GM23338 (cell line): ENCODE results near the gene NOL3. TPM values are rescaled to one million over a fixed set of nuclear protein-coding genes. Genes with fewer than 3 reads are reported as not detected.

ENCODE experiments used
- ATAC-seq: fragments of 200-7000 bp; cut with Tn5 transposase; 3 replicates; pipeline ENCODE4 v1.9.1; 2020
- DNase-seq: peaks from one replicate; pipeline ENCODE4 v3.0.0-alpha.2; 2015; ENCODE audit warnings: low spot score
- H2AFZ ChIP-seq: fragments of 200-600 bp; sonication (generic); 2 replicates; pipeline ENCODE4 v1.8.0; 2016; ENCODE audit warnings: antibody characterized with exemption, mild to moderate bottlenecking, moderate library complexity
- H3F3A ChIP-seq: fragments of 200-600 bp; sonication (generic); replicated peaks from 2 replicates; pipeline ENCODE4 v1.8.0; 2017; ENCODE audit warnings: antibody characterized with exemption, mixed run types, low read depth
- H3K27ac ChIP-seq: fragments of 200-600 bp; sonication (generic); 2 replicates; pipeline ENCODE4 v1.6.1; 2016; ENCODE audit warnings: low read depth
- H3K27me3 ChIP-seq: fragments of 200-600 bp; sonication (generic); 2 replicates; pipeline ENCODE4 v1.8.0; 2016; ENCODE audit warnings: mild to moderate bottlenecking, mixed run types, moderate library complexity; ENCODE audit not compliant: insufficient read depth
- H3K36me3 ChIP-seq: fragments of 200-600 bp; sonication (generic); 2 replicates; pipeline ENCODE4 v1.8.0; 2016; ENCODE audit warnings: mild to moderate bottlenecking; ENCODE audit not compliant: insufficient read depth
- H3K4me1 ChIP-seq: fragments of 200-600 bp; sonication (generic); 2 replicates; pipeline ENCODE4 v1.8.0; 2016; ENCODE audit warnings: mild to moderate bottlenecking, moderate library complexity; ENCODE audit not compliant: insufficient read depth
- H3K4me2 ChIP-seq: fragments of 200-600 bp; sonication (generic); 2 replicates; pipeline ENCODE4 v1.7.1; 2017; ENCODE audit warnings: mixed run types
- H3K4me3 ChIP-seq: fragments of 200-600 bp; sonication (generic); 2 replicates; pipeline ENCODE4 v1.6.1; 2016; ENCODE audit warnings: mixed run types
- H3K79me2 ChIP-seq: fragments of 200-600 bp; sonication (generic); replicated peaks from 2 replicates; pipeline ENCODE4 v1.8.0; 2017; ENCODE audit warnings: mild to moderate bottlenecking; ENCODE audit not compliant: insufficient read depth
- H3K9me2 ChIP-seq: fragments of 200-600 bp; sonication (generic); 2 replicates; pipeline ENCODE4 v1.8.0; 2017; ENCODE audit not compliant: insufficient read depth
- H4K20me1 ChIP-seq: fragments of 200-600 bp; sonication (generic); replicated peaks from 2 replicates; pipeline ENCODE4 v1.8.0; 2017; ENCODE audit warnings: mild to moderate bottlenecking; ENCODE audit not compliant: insufficient read depth
- H3K27ac Mint-ChIP-seq: 2 replicates; pipeline ENCODE4 v1.8.0; 2020; ENCODE audit warnings: inconsistent platforms, mild to moderate bottlenecking, moderate library complexity, mixed read lengths
- H3K27me3 Mint-ChIP-seq: 3 replicates; pipeline ENCODE4 v1.8.0; 2022; ENCODE audit warnings: low read depth, mild to moderate bottlenecking, moderate library complexity, mixed read lengths, inconsistent platforms; ENCODE audit not compliant: insufficient read depth, poor library complexity
- H3K36me3 Mint-ChIP-seq: 3 replicates; pipeline ENCODE4 v1.8.0; 2021; ENCODE audit warnings: low read depth, mild to moderate bottlenecking, inconsistent platforms, moderate library complexity, mixed read lengths
- H3K4me1 Mint-ChIP-seq: 3 replicates; pipeline ENCODE4 v1.8.0; 2020; ENCODE audit warnings: mild to moderate bottlenecking, inconsistent platforms, mixed read lengths
- H3K4me3 Mint-ChIP-seq: 3 replicates; pipeline ENCODE4 v1.8.0; 2021; ENCODE audit warnings: moderate library complexity, mild to moderate bottlenecking, inconsistent platforms, mixed read lengths
- H3K9me3 Mint-ChIP-seq: 3 replicates; pipeline ENCODE4 v1.8.0; 2020; ENCODE audit warnings: moderate library complexity, mild to moderate bottlenecking, inconsistent platforms, mixed read lengths
- CREB1 ChIP-seq: fragments of 250-450 bp; sonication (Bioruptor Pico); IDR thresholded peaks from 2 replicates; pipeline ENCODE4 v1.5.0; 2020; ENCODE audit warnings: low read depth, mild to moderate bottlenecking, moderate library complexity
- CTCF ChIP-seq, 2 experiments: fragments of 200-600 bp in 1 of 2; sonication (generic) in 1 of 2; conservative IDR thresholded peaks; 2 replicates each; pipeline versions ENCODE4 v1.5.1 to v1.6.1; 2016 to 2017; ENCODE audit warnings: antibody characterized with exemption in 2 of 2, low read depth in 2 of 2, mild to moderate bottlenecking in 2 of 2, moderate library complexity in 1 of 2
- ETS1 ChIP-seq: IDR thresholded peaks from 2 replicates; pipeline ENCODE4 v1.6.1; 2016; ENCODE audit warnings: antibody characterized with exemption
- EZH2 ChIP-seq: fragments of 200-600 bp; sonication (generic); IDR thresholded peaks from one replicate; pipeline ENCODE4 v1.8.0; 2017; ENCODE audit warnings: antibody characterized with exemption, mild to moderate bottlenecking, low read depth; ENCODE audit not compliant: unreplicated experiment
- EZH2phosphoT487 ChIP-seq: fragments of 200-600 bp; sonication (generic); IDR thresholded peaks from one replicate; pipeline ENCODE4 v1.8.1; 2018; ENCODE audit warnings: antibody characterized with exemption; ENCODE audit not compliant: unreplicated experiment
- JUNB ChIP-seq: IDR thresholded peaks from one replicate; pipeline ENCODE4 v1.6.1; 2016; ENCODE audit warnings: antibody characterized with exemption; ENCODE audit not compliant: unreplicated experiment
- NANOG ChIP-seq: IDR thresholded peaks from 2 replicates; pipeline ENCODE4 v1.6.1; 2016; ENCODE audit warnings: antibody characterized with exemption, borderline replicate concordance
- POLR2AphosphoS5 ChIP-seq: IDR thresholded peaks from 2 replicates; pipeline ENCODE4 v1.6.1; 2016; ENCODE audit warnings: antibody characterized with exemption, low read depth
- REST ChIP-seq: IDR thresholded peaks from one replicate; pipeline ENCODE4 v1.6.1; 2018; ENCODE audit warnings: antibody characterized with exemption; ENCODE audit not compliant: unreplicated experiment
- polyA plus RNA-seq: library from polyadenylated mRNA; unstranded; fragments of >200 nt; fragmentation: Nextera tagmentation; extraction: Ambion mirVana; gene quantifications from 2 replicates; pipeline ENCODE4 v1.2.1, GENCODE V29; 2016
- total RNA-seq: library from RNA; depleted of rRNA; stranded (reverse); fragments of >200 nt; shearing (Covaris generic); gene quantifications from 2 replicates; pipeline ENCODE4 v1.2.3, GENCODE V29; 2014

NOL3 gene
- total and polyA plus RNA-seq, 2 experiments from 2014 or later, result 3.3 to 4.0 TPM

GRCh38 chr16:67164599-67165061 lies 5.7 kb upstream of the NOL3 start, which contains the start of gene HSF4:
Gene HSF4 (plus strand): TSS chr16:67164745. CDS start chr16:67164812, 67 bp downstream.
- Histone ChIP-seq H3K9me2 (no peaks in the 10 kb centered on the region), H4K20me1 (no peaks in the 10 kb centered on the region; the same call in 1 of the 2 replicates), H3K4me2 (peak within 1 kb of the TSS; percentile 79), H2AFZ (peak within 1 kb of the TSS; percentile 69), H3K79me2 (no peaks in the 10 kb centered on the region), H3K4me1 (peaks cover 22% of the 10 kb centered on the region; the same call in 1 of the 2 replicates), H3K4me3 (peak within 1 kb of the TSS; percentile 59), H3F3A (peaks cover 10% of the 10 kb centered on the region), H3K36me3 (no peaks in the 10 kb centered on the region), H3K27ac (no peak within 1 kb of the TSS), H3K27me3 (peaks cover 100% of the 10 kb centered on the region)
- no peaks in the 10 kb centered on the region for H3K36me3 Mint-ChIP-seq
- H3K9me3 Mint-ChIP-seq, result peaks cover 4% of the 10 kb centered on the region; the same call in 2 of the 3 replicates
- peak; percentile 4 for ATAC-seq
- no peak within 1 kb of the TSS for H3K27ac Mint-ChIP-seq
- peaks cover 98% of the 10 kb centered on the region for H3K27me3 Mint-ChIP-seq
- DNase-seq, result no peak
- H3K4me1 Mint-ChIP-seq, result peaks cover 35% of the 10 kb centered on the region
- TF ChIP-seq POLR2AphosphoS5, result no peak
- TF ChIP-seq CREB1 (CRISPR knock-in tag), result no peak
- peak within 1 kb of the TSS; percentile 60 for H3K4me3 Mint-ChIP-seq

- H3K4me2 ChIP-seq, result peak overlapping the region; percentile 79
- Mint-ChIP-seq H3K4me3 (peak overlapping the region; percentile 60), H3K9me3 (peaks cover 2% of the 10 kb centered on the region; the same call in 2 of the 3 replicates), H3K27ac (no peak overlapping the region), H3K4me1 (peaks cover 36% of the 10 kb centered on the region), H3K27me3 (peaks cover 97% of the 10 kb centered on the region), H3K36me3 (no peaks in the 10 kb centered on the region)
- H3K4me1 ChIP-seq, result peaks cover 22% of the 10 kb centered on the region
- peaks cover 99% of the 10 kb centered on the region for H3K27me3 ChIP-seq
- no peaks in the 10 kb centered on the region for H3K9me2 ChIP-seq
- TF ChIP-seq NANOG (no peak), EZH2 (peak; percentile 95), EZH2phosphoT487 (peak; percentile 95), ETS1 (no peak), POLR2AphosphoS5 (no peak)
- H3K27ac ChIP-seq, result no peak overlapping the region
- DNase-seq (peak; percentile 73), ATAC-seq (peak; percentile 0)
- H4K20me1 ChIP-seq, result no peaks in the 10 kb centered on the region; the same call in 1 of the 2 replicates
- H3F3A ChIP-seq, result peaks cover 10% of the 10 kb centered on the region
- H3K79me2 ChIP-seq, result no peaks in the 10 kb centered on the region
- no peaks in the 10 kb centered on the region for H3K36me3 ChIP-seq
- H2AFZ ChIP-seq, result peak overlapping the region; percentile 47; the same call in 1 of the 2 replicates
- peak overlapping the region; percentile 59 for H3K4me3 ChIP-seq
Measured at GRCh38 chr16:67165121-67166078, 4.9 kb upstream of the NOL3 start.

GRCh38 chr16:67166110-67166547 lies 4.2 kb upstream of the NOL3 start:
- H3K9me3 Mint-ChIP-seq, result no peaks in the 10 kb centered on the region; the same call in 2 of the 3 replicates
- H3K36me3 Mint-ChIP-seq, result no peaks in the 10 kb centered on the region
- H3K4me3 Mint-ChIP-seq, result peak overlapping the region; percentile 62
- no peaks in the 10 kb centered on the region for H3K9me2 ChIP-seq
- peaks cover 95% of the 10 kb centered on the region for H3K27me3 Mint-ChIP-seq
- peaks cover 10% of the 10 kb centered on the region; the same call in 1 of the 2 replicates for H3F3A ChIP-seq
- H3K27ac Mint-ChIP-seq, result no peak overlapping the region
- H3K4me2 ChIP-seq, result peak overlapping the region; percentile 79; the same call in 1 of the 2 replicates
- no peaks in the 10 kb centered on the region; the same call in 1 of the 2 replicates for H4K20me1 ChIP-seq
- no peak overlapping the region for H2AFZ ChIP-seq
- H3K4me1 ChIP-seq, result peaks cover 22% of the 10 kb centered on the region
- DNase-seq (no peak), ATAC-seq (no peak)
- H3K4me1 Mint-ChIP-seq, result peaks cover 39% of the 10 kb centered on the region
- peaks cover 97% of the 10 kb centered on the region for H3K27me3 ChIP-seq
- H3K36me3 ChIP-seq, result no peaks in the 10 kb centered on the region
- H3K27ac ChIP-seq, result no peak overlapping the region
- no peaks in the 10 kb centered on the region for H3K79me2 ChIP-seq
- 0 out of 2 replicates have a peak overlapping the region, but pooled peaks have one; percentile 28 for H3K4me3 ChIP-seq
- TF ChIP-seq JUNB (no peak), REST (no peak), CTCF (conservative IDR thresholded peaks at IDR 0.05; ENCODE audit: low read depth in 2 of 2) (no peak)
